GM18499 (cell line): ENCODE measurements around the gene KIAA1671.

ENCODE experiments used
- ATAC-seq: cut with Tn5 transposase; IDR thresholded peaks from one replicate; pipeline ENCODE4 v1.9.1; 2021; ENCODE audit warnings: moderate number of reproducible peaks; ENCODE audit not compliant: insufficient read depth, unreplicated experiment

KIAA1671 gene

GRCh38 chr22:24950272-24950902 lies 2.1 kb upstream of the KIAA1671 start:
- ATAC-seq = no peak

- ATAC-seq = no peak
Observed at GRCh38 chr22:24952837-24953383, 394 bp downstream of the KIAA1671 start.

- no peak for ATAC-seq
Observed at GRCh38 chr22:24953384-24954113, 1.0 kb downstream of the KIAA1671 start.

- ATAC-seq = no peak
Observed at GRCh38 chr22:24954114-24954463, 1.6 kb downstream of the KIAA1671 start.

- ATAC-seq = no peak
Observed at GRCh38 chr22:24954856-24955255, 2.3 kb downstream of the KIAA1671 start.

GRCh38 chr22:24957043-24957442 lies 4.5 kb downstream of the KIAA1671 start:
- no peak for ATAC-seq

- ATAC-seq = no peak
Observed at GRCh38 chr22:24961217-24961844, 8.8 kb downstream of the KIAA1671 start.

- ATAC-seq = no peak
Observed at GRCh38 chr22:24962094-24962493, 9.6 kb downstream of the KIAA1671 start.

- no peak for ATAC-seq
Observed at GRCh38 chr22:24962835-24963234, 10.3 kb downstream of the KIAA1671 start.

GRCh38 chr22:24964441-24964840 lies 11.9 kb downstream of the KIAA1671 start:
- ATAC-seq = no peak

GRCh38 chr22:24965822-24966626 lies 13.5 kb downstream of the KIAA1671 start:
- ATAC-seq = no peak

- no peak for ATAC-seq
Observed at GRCh38 chr22:24968066-24968561, 15.6 kb downstream of the KIAA1671 start.

- ATAC-seq = no peak
Observed at GRCh38 chr22:24969560-24970301, 17.2 kb downstream of the KIAA1671 start.

- no peak for ATAC-seq
Observed at GRCh38 chr22:24972369-24972768, 19.9 kb downstream of the KIAA1671 start.

GRCh38 chr22:24973872-24974271 lies 21.4 kb downstream of the KIAA1671 start:
- no peak for ATAC-seq

- no peak for ATAC-seq
Observed at GRCh38 chr22:24975125-24975640, 22.7 kb downstream of the KIAA1671 start.

- no peak for ATAC-seq
Observed at GRCh38 chr22:24975813-24976341, 23.4 kb downstream of the KIAA1671 start.

- ATAC-seq = no peak
Observed at GRCh38 chr22:24976442-24977218, 24.1 kb downstream of the KIAA1671 start.
